Activated B cell treated with CpG ODN at 0.5 μM for 24 hours (primary cell): ENCODE data around the gene GPR62. TPM values are rescaled to one million over a fixed set of nuclear protein-coding genes. Genes with fewer than 3 reads are reported as not detected.
A peak's percentile ranks its signal among the peaks of the same experiment; 100 is the strongest.

Source experiments
- ATAC-seq: fragments of 200-7000 bp; cut with Tn5 transposase; one replicate; pipeline ENCODE4 v1.10.0; 2021; ENCODE audit warnings: low read depth, mild to moderate bottlenecking, moderate library complexity
- CTCF ChIA-PET: fragments of 350-600 bp; sonication (Branson Sonifier 250); formaldehyde crosslinking; loops from one replicate; lab custom pipeline; 2021; ENCODE audit warnings: antibody characterized with exemption; lab: Charles Lee
- POLR2A ChIA-PET: fragments of 350-600 bp; sonication (Branson Sonifier 250); formaldehyde crosslinking; loops from one replicate; lab custom pipeline; 2021; ENCODE audit warnings: antibody characterized with exemption; lab: Charles Lee
- DNase-seq: peaks from one replicate; pipeline ENCODE4 v3.0.0; 2022
- H3K27ac Mint-ChIP-seq: one replicate; pipeline ENCODE4 v1.8.0; 2020; ENCODE audit warnings: mixed read lengths
- H3K27me3 Mint-ChIP-seq: one replicate; pipeline ENCODE4 v1.8.0; 2021; ENCODE audit warnings: mixed read lengths
- H3K36me3 Mint-ChIP-seq: one replicate; pipeline ENCODE4 v1.8.0; 2021; ENCODE audit warnings: low read depth, mixed read lengths
- H3K4me1 Mint-ChIP-seq: one replicate; pipeline ENCODE4 v1.8.0; 2021; ENCODE audit warnings: mixed read lengths
- H3K4me3 Mint-ChIP-seq: one replicate; pipeline ENCODE4 v1.8.0; 2020; ENCODE audit warnings: mild to moderate bottlenecking, mixed read lengths
- H3K9me3 Mint-ChIP-seq: one replicate; pipeline ENCODE4 v1.8.0; 2020; ENCODE audit warnings: mixed read lengths
- intact Hi-C: fragments of 100-400 bp; cut with micrococcal nuclease; formaldehyde crosslinking; loops from one replicate; pipeline ENCODE4 v1.15.1; 2024
- total RNA-seq: library from RNA; stranded (reverse); gene quantifications from 2 replicates; pipeline ENCODE4 v1.2.3, GENCODE V29; 2022
- TF ChIP-seq, protein P1 (sequence below): fragments of 200-600 bp; IDR thresholded peaks from one replicate; pipeline ENCODE4 v1.8.0; 2022; ENCODE audit warnings: antibody characterized with exemption, mild to moderate bottlenecking

The GPR62 gene
- total RNA-seq, 1 donor from 2014 or later, result not detected

DNA sequence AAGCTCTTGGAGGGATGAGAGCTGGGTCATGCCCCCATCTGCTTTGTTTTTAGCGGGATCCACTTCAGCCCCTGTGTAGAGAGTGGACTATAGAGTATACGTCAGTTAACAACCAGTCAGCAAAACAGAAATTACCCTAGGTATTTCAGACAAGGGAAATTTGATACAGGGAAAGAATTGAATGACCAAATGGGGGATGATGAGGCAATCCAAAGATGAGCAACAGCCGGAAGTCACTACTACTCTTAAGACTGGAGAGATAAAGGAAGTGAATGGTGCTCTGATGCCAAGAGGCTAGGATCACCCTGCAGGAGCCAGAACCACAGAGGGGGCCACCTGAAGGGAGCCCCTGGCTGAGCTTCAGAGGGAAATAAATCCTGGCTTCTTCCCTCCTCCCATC lies 1.7 kb upstream of the GPR62 start:
- Mint-ChIP-seq H3K27me3 (peaks cover 19% of the 10 kb centered on the region), H3K36me3 (no peaks in the 10 kb centered on the region), H3K9me3 (no peaks in the 10 kb centered on the region), H3K27ac (no peak overlapping the region), H3K4me1 (peaks cover 2% of the 10 kb centered on the region), H3K4me3 (no peak overlapping the region)
- DNase-seq (no peak), ATAC-seq (no peak)
- intact Hi-C loops, result no loop called here
- ChIA-PET POLR2A (no interaction called here), CTCF (no interaction called here)
- TF ChIP-seq, protein P1, sequence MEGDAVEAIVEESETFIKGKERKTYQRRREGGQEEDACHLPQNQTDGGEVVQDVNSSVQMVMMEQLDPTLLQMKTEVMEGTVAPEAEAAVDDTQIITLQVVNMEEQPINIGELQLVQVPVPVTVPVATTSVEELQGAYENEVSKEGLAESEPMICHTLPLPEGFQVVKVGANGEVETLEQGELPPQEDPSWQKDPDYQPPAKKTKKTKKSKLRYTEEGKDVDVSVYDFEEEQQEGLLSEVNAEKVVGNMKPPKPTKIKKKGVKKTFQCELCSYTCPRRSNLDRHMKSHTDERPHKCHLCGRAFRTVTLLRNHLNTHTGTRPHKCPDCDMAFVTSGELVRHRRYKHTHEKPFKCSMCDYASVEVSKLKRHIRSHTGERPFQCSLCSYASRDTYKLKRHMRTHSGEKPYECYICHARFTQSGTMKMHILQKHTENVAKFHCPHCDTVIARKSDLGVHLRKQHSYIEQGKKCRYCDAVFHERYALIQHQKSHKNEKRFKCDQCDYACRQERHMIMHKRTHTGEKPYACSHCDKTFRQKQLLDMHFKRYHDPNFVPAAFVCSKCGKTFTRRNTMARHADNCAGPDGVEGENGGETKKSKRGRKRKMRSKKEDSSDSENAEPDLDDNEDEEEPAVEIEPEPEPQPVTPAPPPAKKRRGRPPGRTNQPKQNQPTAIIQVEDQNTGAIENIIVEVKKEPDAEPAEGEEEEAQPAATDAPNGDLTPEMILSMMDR, result no peak

DNA sequence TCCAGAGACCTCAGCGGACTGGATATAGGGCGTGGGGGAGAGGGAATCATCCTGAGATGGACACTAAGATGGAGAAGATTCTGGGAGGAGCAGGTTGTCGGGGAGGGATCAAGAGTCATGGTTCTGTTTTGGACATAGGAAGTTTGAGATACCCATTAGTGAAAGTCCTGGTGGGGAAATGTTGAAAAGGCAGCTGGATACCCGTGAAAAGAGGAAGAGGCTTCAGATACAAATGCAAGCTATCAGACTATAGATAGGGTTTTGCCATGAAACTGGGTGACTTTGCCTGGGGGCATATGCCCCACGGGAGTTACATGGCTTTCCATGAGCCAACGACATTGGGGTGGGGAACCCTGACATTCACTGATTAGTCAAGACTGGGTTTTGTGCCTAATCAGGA lies 1.1 kb upstream of the GPR62 start:
- CTCF ChIA-PET, result interaction anchor here (0.9 kb wide), 1 partner anchor 20 kb away, joined by 4 read pairs; the partner anchor contains the start of gene ABHD14B
- intact Hi-C loops, result no loop called here
- TF ChIP-seq, protein P1, result no peak
- Mint-ChIP-seq H3K4me1 (peaks cover 2% of the 10 kb centered on the region), H3K9me3 (no peaks in the 10 kb centered on the region), H3K4me3 (no peak overlapping the region), H3K27me3 (peaks cover 19% of the 10 kb centered on the region), H3K36me3 (no peaks in the 10 kb centered on the region), H3K27ac (no peak overlapping the region)
- POLR2A ChIA-PET, result interaction anchor here (0.7 to 0.9 kb wide), 2 partner anchors 29 to 1615 kb away, joined by 3 to 5 read pairs; no protein-coding TSS in a partner anchor
- ATAC-seq, result no peak
- DNase-seq, result no peak

DNA sequence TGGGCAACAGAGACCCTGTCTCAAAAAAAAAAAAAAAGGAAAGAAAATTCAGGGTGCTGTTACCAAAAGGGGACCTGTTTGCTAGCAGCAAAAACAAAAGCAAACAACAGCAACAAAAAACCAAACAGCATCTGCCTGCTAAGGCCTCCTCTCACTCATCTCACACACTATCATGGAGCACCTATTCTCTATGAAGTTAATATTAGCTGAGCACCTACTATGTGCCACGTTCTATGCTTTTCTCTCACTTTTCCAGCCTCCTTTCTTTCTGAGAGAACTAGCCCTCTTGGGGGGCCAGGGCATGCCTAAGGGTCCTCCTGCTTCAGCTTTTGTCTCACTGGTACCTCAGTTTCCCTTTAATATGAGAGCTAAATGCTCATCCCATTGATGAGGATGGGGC lies 468 bp upstream of the GPR62 start:
- H3K4me1 Mint-ChIP-seq, result peaks cover 2% of the 10 kb centered on the region
- H3K9me3 Mint-ChIP-seq, result no peaks in the 10 kb centered on the region
- no peak overlapping the region for H3K4me3 Mint-ChIP-seq
- no peak overlapping the region for H3K27ac Mint-ChIP-seq
- H3K36me3 Mint-ChIP-seq, result no peaks in the 10 kb centered on the region
- ATAC-seq (no peak), DNase-seq (no peak)
- peaks cover 19% of the 10 kb centered on the region for H3K27me3 Mint-ChIP-seq
- intact Hi-C loops, result no loop called here
- ChIA-PET CTCF (interaction anchor here (0.9 kb wide), 1 partner anchor 19 kb away, joined by 4 read pairs; the partner anchor contains the start of gene ABHD14B), POLR2A (interaction anchor here (0.7 to 0.9 kb wide), 2 partner anchors 28 to 1616 kb away, joined by 3 to 5 read pairs; no protein-coding TSS in a partner anchor)
- TF ChIP-seq, protein P1, result no peak

DNA sequence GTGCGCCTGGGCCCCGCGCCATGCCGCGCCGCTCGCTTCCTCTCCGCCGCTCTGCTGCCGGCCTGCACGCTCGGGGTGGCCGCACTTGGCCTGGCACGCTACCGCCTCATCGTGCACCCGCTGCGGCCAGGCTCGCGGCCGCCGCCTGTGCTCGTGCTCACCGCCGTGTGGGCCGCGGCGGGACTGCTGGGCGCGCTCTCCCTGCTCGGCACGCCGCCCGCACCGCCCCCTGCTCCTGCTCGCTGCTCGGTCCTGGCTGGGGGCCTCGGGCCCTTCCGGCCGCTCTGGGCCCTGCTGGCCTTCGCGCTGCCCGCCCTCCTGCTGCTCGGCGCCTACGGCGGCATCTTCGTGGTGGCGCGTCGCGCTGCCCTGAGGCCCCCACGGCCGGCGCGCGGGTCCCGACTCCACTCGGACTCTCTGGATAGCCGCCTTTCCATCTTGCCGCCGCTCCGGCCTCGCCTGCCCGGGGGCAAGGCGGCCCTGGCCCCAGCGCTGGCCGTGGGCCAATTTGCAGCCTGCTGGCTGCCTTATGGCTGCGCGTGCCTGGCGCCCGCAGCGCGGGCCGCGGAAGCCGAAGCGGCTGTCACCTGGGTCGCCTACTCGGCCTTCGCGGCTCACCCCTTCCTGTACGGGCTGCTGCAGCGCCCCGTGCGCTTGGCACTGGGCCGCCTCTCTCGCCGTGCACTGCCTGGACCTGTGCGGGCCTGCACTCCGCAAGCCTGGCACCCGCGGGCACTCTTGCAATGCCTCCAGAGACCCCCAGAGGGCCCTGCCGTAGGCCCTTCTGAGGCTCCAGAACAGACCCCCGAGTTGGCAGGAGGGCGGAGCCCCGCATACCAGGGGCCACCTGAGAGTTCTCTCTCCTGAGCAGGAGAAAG lies 951 bp downstream of the GPR62 start:
- DNase-seq (peak; percentile 47), ATAC-seq (peak; percentile 83)
- intact Hi-C loops, result loop anchor here (1.0 kb wide), 2 partner anchors 11 to 14 kb away; partner anchors contain the start of genes PARP3 and PCBP4
- Mint-ChIP-seq H3K27me3 (peaks cover 19% of the 10 kb centered on the region), H3K36me3 (no peaks in the 10 kb centered on the region), H3K9me3 (no peaks in the 10 kb centered on the region), H3K27ac (no peak overlapping the region), H3K4me1 (peaks cover 2% of the 10 kb centered on the region), H3K4me3 (peak overlapping the region; percentile 24)
- ChIA-PET POLR2A (no interaction called here), CTCF (interaction anchor here (1.3 kb wide), 1 partner anchor 11 kb away, joined by 3 read pairs; no protein-coding TSS in a partner anchor)
- TF ChIP-seq, protein P1, result no peak
